Measurements from ENCODE around the gene CREB3L2.

DNA sequence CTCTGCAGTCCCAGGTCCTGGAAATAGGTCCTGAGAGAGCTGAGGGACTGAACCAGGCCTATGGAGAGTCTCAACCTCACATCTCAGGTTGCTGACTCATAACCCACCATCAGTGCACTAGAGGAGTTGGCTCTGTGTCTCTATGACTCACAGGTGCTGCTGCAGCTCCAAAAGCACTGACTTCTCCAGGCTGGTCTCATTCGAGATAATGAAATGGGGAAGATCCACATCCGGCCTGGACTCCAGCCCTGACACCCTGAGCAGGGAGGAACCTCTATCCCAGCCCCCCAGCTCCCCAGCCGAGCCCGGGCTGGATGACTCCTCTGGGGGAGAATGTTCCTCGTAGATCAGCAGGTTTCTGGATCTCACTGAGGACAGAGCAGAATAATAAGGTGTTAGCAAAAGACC lies 119.6 kb downstream of the CREB3L2 start:
- TF ChIP-seq, protein P1, sequence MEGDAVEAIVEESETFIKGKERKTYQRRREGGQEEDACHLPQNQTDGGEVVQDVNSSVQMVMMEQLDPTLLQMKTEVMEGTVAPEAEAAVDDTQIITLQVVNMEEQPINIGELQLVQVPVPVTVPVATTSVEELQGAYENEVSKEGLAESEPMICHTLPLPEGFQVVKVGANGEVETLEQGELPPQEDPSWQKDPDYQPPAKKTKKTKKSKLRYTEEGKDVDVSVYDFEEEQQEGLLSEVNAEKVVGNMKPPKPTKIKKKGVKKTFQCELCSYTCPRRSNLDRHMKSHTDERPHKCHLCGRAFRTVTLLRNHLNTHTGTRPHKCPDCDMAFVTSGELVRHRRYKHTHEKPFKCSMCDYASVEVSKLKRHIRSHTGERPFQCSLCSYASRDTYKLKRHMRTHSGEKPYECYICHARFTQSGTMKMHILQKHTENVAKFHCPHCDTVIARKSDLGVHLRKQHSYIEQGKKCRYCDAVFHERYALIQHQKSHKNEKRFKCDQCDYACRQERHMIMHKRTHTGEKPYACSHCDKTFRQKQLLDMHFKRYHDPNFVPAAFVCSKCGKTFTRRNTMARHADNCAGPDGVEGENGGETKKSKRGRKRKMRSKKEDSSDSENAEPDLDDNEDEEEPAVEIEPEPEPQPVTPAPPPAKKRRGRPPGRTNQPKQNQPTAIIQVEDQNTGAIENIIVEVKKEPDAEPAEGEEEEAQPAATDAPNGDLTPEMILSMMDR (IDR thresholded peaks at IDR 0.05) = no peak
- no peak for TF ChIP-seq POLR2A (IDR thresholded peaks at IDR 0.05)
- no peak for TF ChIP-seq EP300 (IDR thresholded peaks at IDR 0.05)

All from suprapubic skin (tissue), 3 donors.